Nephron progenitor cell (in vitro differentiated cells): ENCODE data around the gene OR2V2.

ENCODE experiments used
- DNase-seq: peaks from one replicate; pipeline ENCODE4 v3.0.0; 2021
- H3K27ac Mint-ChIP-seq: 2 replicates; pipeline ENCODE4 v1.8.0; 2021; ENCODE audit warnings: mild to moderate bottlenecking, moderate library complexity, mixed read lengths
- H3K27me3 Mint-ChIP-seq: 2 replicates; pipeline ENCODE4 v1.8.0; 2021; ENCODE audit warnings: mild to moderate bottlenecking, low read depth, mixed read lengths; ENCODE audit not compliant: poor library complexity
- H3K36me3 Mint-ChIP-seq: 2 replicates; pipeline ENCODE4 v1.8.0; 2021; ENCODE audit warnings: low read depth, mixed read lengths
- H3K4me1 Mint-ChIP-seq: 2 replicates; pipeline ENCODE4 v1.8.0; 2021; ENCODE audit warnings: mixed read lengths
- H3K4me3 Mint-ChIP-seq: 2 replicates; pipeline ENCODE4 v1.8.0; 2021; ENCODE audit warnings: mild to moderate bottlenecking, moderate library complexity, mixed read lengths
- H3K9me3 Mint-ChIP-seq: 2 replicates; pipeline ENCODE4 v1.8.0; 2021; ENCODE audit warnings: mild to moderate bottlenecking, moderate library complexity, mixed read lengths
- TF ChIP-seq, protein P1 (sequence below): fragments of 200-600 bp; sonication (generic); IDR thresholded peaks from 2 replicates; pipeline ENCODE4 v1.5.0; 2021; ENCODE audit warnings: antibody characterized with exemption

OR2V2 gene

GRCh38 chr5:181198905-181199519 lies 51.6 kb downstream of the OR2V2 start:
- TF ChIP-seq, protein P1, sequence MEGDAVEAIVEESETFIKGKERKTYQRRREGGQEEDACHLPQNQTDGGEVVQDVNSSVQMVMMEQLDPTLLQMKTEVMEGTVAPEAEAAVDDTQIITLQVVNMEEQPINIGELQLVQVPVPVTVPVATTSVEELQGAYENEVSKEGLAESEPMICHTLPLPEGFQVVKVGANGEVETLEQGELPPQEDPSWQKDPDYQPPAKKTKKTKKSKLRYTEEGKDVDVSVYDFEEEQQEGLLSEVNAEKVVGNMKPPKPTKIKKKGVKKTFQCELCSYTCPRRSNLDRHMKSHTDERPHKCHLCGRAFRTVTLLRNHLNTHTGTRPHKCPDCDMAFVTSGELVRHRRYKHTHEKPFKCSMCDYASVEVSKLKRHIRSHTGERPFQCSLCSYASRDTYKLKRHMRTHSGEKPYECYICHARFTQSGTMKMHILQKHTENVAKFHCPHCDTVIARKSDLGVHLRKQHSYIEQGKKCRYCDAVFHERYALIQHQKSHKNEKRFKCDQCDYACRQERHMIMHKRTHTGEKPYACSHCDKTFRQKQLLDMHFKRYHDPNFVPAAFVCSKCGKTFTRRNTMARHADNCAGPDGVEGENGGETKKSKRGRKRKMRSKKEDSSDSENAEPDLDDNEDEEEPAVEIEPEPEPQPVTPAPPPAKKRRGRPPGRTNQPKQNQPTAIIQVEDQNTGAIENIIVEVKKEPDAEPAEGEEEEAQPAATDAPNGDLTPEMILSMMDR: no peak
- Mint-ChIP-seq H3K9me3 (no peaks in the 10 kb centered on the region), H3K4me3 (no peak overlapping the region), H3K36me3 (no peaks in the 10 kb centered on the region), H3K4me1 (peaks cover 34% of the 10 kb centered on the region), H3K27ac (no peak overlapping the region), H3K27me3 (peaks cover 75% of the 10 kb centered on the region)
- no peak for DNase-seq

DNA sequence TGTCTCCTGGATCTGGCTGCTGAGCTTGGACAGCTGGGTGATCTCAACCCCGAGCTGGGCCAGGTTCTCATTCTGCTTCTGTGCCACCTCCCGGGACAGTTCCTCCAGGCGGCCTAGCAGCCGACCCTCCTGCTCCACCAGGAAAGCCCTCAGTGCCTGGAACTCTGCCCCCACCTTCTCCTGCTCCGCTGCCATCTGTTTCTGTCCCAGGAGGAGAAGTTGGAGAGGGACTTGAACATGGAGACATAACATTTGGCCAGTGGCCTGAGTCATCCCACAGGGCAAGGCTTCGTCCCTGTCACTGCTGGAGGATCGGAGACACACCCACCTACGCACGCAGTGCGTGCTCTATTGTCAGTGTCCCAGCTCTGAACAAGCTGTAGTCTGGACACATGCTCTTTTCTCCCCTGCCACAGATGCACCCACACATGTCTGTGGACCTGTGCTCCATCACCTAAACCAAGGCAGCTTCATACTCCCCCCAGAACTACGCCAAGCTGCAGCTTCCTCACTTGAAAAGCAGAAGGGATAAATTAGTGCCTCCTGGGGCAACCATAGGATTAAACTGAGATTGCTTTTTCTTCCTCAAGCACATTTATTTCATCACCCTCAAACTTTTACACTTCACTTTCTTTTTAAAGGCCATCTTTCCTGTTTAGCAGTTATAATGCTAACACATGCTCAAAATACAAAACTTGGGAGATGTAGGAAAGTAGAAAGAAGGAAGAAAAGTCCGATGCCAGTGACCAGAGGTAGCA lies 52.7 kb downstream of the OR2V2 start:
- Mint-ChIP-seq H3K27ac (no peak overlapping the region), H3K4me1 (peaks cover 37% of the 10 kb centered on the region), H3K27me3 (peaks cover 79% of the 10 kb centered on the region), H3K36me3 (no peaks in the 10 kb centered on the region), H3K9me3 (no peaks in the 10 kb centered on the region), H3K4me3 (no peak overlapping the region)
- TF ChIP-seq, protein P1: no peak
- no peak for DNase-seq

DNA sequence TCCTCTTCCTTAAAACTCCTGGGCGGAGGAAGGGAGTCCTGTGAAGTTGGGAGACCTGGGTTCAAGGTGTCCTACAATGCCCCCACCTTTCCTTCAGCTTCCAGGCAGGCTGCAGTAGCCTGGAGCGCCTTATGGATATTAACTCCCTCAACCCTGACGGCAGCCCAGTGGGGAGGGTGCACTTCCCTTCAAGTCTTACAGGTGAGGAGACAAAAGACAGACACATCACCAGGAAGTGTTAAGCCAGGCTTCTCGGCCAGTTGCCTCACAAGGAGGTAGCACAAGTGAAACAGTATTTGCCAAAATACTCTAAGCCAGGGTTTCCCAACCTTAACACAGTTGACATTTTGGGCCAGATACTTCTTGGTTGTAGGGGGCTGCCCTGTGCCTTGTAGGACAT lies 53.4 kb downstream of the OR2V2 start:
- no peak overlapping the region for H3K4me3 Mint-ChIP-seq
- TF ChIP-seq, protein P1: no peak

DNA sequence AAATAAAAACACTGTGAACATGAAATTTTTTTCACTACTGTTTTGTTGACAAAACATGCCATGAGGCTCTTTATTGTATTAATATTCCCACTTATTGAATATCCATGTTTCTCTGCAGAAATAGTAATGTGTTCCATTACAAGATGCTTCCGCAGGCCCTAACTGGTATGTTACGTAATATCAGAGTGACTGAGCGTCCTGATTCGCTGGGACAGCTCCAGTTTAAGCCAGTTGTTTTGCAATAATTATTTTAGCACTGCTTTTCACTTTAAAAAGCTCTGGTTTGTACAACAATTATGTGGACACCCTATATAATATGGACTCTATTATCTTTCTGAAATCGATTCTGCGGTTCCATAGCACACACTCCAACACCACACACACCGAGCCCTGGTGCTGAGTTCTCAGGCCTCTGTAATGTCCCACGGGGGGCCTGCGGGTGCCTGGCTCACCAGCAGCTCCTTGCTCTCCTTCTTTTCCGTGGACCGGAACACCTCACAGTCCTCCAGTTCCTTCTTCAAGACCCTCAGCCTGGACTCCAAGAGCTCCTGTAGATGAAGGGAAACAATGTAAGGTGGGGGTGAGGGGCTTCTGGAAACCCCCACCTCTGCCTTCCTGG lies 55.8 kb downstream of the OR2V2 start:
- TF ChIP-seq, protein P1: no peak
- Mint-ChIP-seq H3K4me1 (peaks cover 42% of the 10 kb centered on the region), H3K36me3 (no peaks in the 10 kb centered on the region), H3K27me3 (peaks cover 95% of the 10 kb centered on the region), H3K9me3 (peaks cover 16% of the 10 kb centered on the region), H3K4me3 (peak overlapping the region; percentile 85), H3K27ac (no peak overlapping the region)
- no peak for DNase-seq

More for the DNA sequence above, 53.4 kb downstream of the OR2V2 start:
- H3K9me3 Mint-ChIP-seq: no peaks in the 10 kb centered on the region
- peaks cover 43% of the 10 kb centered on the region for H3K4me1 Mint-ChIP-seq
- DNase-seq: no peak
- peaks cover 83% of the 10 kb centered on the region for H3K27me3 Mint-ChIP-seq
- no peaks in the 10 kb centered on the region for H3K36me3 Mint-ChIP-seq
- H3K27ac Mint-ChIP-seq: no peak overlapping the region

DNA sequence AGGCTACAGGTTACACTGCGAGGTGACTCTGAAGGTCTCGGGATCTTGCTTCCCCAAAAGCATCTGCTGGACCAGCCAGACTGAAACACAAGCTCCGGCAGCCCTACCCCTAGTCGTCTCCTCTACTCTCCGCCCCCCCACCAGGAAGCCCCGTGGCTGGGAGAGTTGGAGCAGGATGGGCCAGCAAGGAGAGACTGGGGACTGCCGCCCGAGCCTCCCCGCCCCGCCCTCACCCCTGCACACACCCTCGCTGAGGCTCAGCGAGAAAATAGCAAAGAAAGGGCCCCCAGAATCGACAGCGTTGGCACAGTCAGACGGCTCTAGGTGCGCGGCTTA lies 56.4 kb downstream of the OR2V2 start:
- Mint-ChIP-seq H3K27me3 (peaks cover 93% of the 10 kb centered on the region), H3K4me1 (peaks cover 37% of the 10 kb centered on the region)

More for the DNA sequence above, 56.4 kb downstream of the OR2V2 start:
- DNase-seq: peak; percentile 40
- Mint-ChIP-seq H3K27ac (no peak overlapping the region), H3K36me3 (no peaks in the 10 kb centered on the region), H3K9me3 (peaks cover 20% of the 10 kb centered on the region), H3K4me3 (peak overlapping the region; percentile 85)
- TF ChIP-seq, protein P1: no peak
